Activated CD4-positive, alpha-beta T cell treated with anti-CD3 and anti-CD28 coated beads for 4 hours (primary cell): ENCODE measurements around the gene OR5AC2.

Experiments
- DNase-seq, 2 donors: peaks; one replicate each; pipeline ENCODE4 v3.0.0-alpha.2; 2020

The OR5AC2 gene, protein sequence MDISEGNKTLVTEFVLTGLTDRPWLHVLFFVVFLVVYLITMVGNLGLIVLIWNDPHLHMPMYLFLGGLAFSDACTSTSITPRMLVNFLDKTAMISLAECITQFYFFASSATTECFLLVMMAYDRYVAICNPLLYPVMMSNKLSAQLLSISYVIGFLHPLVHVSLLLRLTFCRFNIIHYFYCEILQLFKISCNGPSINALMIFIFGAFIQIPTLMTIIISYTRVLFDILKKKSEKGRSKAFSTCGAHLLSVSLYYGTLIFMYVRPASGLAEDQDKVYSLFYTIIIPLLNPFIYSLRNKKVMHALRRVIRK

DNA sequence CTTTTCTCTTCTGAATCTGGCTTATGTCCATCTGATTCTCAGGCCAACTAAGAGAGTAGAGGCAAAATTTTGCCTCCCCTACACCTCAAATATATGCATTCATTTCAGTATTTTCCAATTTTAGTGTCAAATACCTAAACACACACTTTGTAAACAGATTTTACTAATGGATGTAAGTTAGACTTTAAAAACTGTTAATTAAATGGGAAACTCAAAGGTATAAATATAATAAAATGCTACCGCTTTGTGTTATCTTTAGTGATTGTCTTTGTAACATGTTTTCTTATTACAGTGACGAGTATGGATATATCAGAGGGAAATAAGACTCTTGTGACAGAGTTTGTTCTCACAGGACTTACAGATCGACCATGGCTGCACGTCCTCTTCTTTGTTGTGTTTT is at the start of gene OR5AC2:
Gene OR5AC2, plus strand, starts transcription at position 301 of the 400 bp plus-strand sequence. Its CDS starts 0 bp downstream, at position 301.
- no peak for DNase-seq

DNA sequence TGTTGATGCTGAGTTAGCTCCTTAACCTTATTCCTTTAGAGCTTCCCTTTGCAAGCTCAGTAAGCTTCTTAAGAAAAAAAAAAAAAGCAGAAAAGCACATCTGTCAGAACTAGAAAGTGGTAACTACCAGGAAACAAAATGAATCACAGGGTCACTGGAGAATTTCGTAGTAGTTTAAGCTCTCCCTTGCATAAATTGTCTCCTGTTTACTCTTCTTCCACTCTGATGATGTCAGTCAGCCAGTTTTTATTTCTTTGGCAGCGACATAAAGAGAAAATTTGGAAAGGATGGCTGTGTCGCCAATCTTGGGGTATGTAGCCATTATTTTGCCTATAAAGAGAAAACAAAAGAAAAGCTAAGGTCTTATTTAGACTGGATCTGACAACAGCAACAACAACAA is 48.7 kb upstream of the OR5AC2 start:
- no peak for DNase-seq

DNA sequence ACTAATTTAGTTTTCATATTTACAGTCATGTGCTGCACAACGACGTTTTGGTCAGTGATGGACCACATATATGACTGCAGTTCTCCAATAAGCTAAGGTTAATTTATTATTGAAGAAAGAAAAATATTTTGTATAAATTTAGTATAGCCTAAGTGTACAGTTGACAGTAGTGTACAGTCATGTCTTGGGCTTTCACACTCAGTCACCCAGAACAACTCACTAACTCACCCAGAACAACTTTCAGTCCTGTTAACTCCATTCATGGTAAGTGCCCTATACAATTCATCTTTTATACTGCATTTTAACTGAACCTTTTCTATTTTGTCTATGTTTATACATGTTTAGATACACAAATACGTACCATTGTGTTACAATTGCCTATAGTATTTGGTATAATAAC is 48.1 kb upstream of the OR5AC2 start:
- DNase-seq, result no peak

DNA sequence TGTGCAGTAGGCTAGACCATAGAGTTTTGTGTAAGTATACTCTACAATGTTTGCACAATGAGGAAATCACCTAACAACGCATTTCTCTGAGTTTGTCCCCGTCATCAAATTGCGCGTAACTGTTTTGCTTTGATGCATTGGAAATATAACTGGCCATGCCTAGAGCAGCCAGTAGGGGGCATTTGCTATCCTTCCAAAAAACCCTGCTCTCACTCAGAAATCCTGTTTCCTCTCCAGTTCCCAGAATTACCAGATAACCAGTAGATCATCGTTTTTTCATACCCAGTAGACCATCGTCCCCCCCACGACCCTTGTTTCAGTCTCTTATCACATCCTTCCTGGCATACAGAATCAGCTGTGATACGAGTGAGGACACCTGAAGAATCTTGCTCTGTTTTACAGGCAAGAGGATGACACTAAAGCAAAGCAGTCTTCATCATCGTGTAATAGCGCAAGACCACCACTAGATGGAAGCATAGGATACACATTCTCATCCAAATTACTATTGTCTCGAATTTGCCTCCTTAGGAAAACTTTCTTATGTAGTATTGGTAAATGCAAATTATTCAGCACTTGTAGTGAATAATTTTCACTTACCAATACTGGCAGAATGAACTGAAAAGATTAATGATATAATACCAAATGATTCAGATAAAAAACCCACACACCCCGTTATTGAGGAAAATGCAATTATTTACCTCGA is 47.5 kb upstream of the OR5AC2 start:
- DNase-seq, result peak; percentile 67 to 72

DNA sequence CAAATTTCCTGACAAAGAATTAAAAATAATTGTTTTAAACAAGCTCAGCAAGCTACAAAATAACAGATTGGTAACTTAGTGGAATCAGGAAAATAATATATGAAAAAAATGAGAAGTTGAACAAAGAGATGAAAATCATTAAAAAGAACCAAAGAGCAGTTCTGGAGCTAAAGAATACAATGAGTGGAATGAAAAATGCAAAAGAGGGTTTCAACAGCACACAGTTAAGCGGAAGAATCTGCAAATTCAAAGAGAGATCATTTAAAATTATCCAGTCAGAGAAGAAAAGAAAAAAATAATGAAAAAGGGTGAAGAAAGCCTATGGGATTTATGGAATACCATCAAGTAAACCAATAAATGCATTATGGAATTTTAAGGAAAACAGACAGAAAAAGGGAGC is 45.6 kb upstream of the OR5AC2 start:
- DNase-seq, result no peak

DNA sequence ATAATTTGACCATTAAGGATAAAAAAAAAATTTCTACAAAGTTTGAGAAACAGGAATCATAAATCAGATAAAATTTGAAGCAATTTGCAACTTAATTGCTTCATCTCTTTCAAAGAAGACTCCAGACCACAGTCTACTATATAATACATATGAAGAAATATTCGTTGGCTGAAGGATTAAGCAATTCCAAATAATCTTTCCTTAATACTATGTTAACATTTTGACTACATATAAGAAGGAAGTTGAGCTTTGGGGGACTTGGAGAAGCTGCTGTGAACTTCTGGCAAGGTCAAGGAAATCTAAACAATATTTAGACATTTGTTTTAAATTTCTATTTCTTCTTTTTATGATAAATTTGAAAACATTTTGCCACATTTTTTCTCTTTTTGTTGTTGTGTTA is 38.4 kb upstream of the OR5AC2 start:
- DNase-seq, result no peak

DNA sequence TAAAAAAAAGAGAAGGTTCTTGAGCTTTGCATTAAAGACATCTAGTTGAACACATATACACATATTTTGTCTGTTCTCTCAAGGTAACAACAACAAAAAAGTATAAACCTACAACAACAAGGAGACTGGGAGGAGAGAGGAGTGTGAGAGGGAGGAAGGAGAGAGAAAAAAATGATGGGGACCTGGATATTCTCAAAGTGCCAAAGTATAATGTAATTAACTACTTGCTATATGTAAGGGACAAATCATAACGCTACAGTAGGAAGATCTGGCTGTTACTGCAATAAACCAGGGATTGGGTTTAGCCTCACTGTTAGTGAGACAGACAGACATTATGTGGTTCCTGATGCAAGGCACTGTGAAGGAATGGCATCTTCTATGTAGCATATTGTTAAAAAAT is 37.7 kb upstream of the OR5AC2 start:
- DNase-seq, result no peak

DNA sequence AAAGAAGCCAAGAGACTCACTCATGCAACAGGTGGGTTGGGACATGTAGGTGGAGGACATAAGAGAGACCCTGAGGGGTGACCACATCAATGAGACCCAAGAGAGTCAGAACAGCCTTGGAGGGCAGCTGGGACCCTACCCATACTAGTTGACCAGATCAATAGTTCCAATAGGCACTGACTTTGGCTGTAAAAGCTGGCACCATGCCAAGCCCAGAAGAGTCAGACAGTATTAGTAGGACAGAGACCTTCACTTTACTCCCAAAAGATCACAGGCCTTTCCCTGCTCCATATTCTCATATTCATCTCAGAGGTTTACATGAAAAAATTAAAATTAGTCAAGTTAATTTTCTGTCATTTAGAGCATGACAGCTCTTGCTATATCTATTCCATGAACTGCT is 30.9 kb upstream of the OR5AC2 start:
- DNase-seq, result no peak

DNA sequence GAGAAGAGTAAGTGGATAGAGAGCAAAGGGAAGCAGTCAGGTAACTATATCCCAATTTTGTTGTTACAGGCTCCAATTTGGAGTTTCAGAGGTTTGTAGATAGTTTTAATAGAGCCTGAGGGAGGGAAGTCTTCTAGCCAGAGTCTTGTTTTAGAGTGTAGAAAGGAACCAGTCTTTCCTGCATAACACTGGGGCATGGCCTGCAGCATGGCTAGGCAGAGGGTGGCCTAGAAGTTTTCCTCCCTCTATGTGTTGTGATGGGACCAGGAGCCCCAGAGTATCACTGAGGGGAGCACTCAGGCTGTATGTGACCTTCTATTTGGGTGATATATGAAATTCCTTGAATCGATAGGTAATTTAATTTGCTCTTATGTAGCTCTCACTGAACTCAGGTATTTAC is 29.3 kb upstream of the OR5AC2 start:
- no peak for DNase-seq

DNA sequence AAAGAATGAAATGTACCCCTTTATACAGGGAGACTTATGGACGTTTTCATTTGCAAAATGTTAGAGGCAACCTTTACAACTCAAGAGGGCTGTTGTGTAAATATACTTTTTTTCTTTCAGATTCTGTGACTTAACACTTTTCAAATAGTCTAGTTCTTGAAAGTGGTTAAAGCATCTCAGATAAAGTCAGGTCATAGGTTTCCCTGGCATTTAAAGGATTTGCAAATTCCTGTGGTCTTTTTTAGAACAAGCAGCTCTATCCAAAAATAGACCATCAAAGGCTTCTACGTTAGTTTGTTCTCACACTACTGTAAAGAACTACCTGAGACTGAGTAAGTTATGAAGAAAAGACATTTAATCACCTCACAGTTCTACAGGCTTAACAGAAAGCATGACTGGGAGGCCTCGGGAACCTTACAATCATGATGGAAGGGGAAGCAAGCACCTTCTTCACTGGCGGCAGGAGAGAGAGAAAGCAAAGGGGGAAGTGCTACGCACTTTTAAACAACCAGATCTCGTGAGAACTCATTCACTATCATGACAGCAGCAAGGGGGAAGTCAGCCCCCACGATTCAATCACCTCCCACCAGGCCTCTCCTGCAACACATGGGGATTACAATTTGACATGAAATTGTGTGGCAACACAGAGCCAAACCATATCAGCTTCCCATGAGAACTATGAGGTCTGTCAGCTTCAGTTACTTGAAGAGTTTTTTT is 28.6 kb upstream of the OR5AC2 start:
- DNase-seq, result no peak

DNA sequence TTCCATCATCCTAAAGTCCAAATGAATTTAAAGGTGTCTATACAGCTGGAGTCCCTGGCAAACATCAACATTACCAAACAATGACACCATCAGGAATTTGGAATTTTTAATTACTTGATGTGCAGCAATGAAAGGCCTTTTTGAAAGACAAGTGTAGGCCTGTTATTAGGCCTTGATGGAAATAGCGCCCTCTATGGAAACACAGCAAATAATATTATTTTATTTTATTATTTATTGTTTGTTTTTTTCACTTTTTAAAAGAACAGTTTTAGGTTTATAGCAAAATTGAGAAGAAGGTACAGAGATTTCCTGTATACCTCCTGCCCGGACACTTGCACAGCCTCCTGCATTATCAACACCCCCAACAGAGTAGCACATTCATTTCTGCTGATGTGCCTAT is 18.1 kb upstream of the OR5AC2 start:
- no peak for DNase-seq

DNA sequence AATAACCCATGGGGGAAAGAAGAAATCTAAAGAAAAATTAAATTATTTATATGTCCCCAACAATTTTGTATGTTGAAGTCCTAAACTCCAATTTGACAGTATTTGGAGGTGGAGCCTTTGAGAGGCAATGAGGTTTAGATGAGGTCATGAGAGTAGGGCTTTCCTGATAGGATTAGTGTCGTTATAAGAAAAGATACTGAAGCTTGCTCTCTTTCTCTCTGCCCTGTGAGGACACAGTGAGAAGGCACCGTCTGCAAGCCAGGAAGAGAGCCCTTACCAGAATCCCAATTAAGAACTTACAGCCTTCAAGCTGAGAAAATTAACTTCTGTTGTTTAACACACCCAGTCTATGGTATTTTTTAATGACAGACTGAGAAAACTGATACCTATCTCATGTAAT is 16.1 kb upstream of the OR5AC2 start:
- DNase-seq, result no peak

DNA sequence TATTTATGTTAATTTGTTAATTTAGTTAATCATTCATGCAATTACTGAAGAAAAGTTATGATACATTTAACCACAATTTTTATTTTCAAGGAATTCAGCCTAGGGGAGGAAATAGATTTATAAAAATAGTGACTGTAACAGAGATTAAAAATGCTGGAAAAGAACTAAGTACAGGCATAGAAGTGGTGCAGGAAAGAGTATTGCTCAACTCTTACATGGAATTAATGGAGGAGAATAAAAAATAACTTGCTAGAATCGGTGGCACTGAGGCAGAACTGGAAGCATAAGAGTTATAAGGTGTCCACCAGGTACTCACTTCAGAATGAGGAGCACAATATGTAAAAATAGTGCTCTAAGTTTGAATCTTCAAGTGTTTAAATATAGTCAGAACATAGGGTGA is 13.5 kb upstream of the OR5AC2 start:
- DNase-seq, result no peak

DNA sequence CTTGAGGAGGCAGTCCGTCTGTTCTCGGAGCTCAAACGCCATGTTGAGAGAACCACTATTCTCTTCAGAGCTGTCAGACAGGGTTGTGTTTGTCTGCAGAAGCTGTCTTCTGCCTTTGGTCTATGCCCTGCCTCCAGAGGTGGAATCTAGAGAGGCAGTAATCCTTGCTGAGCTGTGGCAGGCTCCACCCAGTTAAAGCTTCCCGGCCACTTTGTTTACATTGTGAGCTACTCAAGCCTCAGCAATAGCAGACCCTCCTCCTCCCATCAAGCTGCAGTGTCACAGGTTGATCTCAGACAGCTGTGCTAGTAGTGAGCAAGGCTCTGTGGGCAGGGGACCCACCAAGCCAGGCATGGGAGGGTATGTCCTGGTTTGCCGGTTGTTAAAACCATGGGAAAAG is 8.9 kb downstream of the OR5AC2 start:
- no peak for DNase-seq

DNA sequence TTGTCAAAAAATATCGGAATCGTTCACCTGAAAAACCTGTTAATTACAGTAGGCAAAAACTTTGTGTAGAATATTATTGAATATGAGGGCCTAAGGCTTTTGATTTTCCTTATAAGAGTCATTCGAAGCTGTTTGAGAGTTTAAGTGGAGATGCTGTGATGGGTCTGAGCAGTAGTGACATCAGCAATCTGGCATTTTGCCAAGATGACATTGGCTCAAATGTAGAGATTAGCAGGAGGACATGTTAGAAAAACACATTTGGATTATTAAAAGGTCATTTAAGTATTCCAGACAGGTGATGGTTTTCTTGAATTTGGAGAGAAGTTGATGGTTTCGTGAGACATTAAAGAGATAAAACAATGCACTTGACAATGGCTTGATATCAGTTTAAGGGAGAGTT is 12.9 kb downstream of the OR5AC2 start:
- no peak for DNase-seq

DNA sequence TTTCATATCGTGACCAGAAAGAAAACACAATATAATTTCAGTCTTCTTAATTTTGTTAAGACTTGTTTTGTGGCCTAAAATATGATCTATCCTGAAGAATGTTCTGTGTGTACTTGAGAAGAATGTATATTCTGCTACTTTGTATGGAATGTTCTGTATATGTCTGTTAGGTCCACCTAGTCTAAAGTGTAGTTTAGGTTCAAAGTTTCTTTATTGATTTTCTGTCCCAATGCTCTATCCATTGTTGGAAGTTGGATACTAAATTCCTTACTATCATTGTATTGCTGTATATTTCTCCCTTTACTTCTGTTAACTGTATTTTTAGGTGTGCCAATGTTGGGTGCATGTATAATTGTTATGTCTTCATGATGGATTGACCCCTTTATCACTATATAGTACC is 21.2 kb downstream of the OR5AC2 start:
- DNase-seq, result no peak

DNA sequence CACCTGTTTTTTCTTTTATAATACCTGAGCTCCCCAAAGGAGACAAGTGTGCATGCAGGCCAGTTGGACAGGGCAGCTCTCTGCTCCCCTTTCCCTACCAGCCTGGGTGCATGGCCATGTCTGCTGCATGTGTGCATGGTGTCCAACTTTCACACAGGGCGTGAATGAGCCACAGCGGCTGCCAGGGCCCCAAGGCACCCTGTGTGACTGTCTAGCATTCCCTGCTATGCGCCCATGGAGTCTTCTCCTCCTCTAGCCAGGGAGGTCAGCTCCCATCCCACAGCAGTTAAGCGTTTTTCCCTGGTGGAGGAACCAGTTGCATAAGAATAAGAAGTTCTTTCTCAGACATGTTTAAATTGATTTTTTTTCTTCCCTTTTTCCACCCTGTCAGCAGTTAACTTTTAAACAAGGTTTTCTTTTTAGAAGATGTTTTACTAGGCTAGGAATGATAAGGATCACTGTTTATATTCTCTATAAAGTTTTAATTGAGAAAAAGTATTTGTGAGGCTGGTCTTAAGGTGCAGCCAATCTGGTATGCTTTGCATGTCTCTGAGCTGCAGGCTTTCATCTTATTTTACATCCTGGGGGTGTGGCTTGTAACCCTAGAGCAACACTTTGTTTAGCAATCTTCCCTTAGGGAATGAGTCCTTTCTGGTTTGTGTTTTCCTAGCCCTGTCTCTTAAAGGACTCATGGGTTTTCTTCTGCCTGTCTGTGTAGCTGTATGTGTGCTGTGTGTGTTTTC is 23.0 kb downstream of the OR5AC2 start:
- DNase-seq, result no peak

DNA sequence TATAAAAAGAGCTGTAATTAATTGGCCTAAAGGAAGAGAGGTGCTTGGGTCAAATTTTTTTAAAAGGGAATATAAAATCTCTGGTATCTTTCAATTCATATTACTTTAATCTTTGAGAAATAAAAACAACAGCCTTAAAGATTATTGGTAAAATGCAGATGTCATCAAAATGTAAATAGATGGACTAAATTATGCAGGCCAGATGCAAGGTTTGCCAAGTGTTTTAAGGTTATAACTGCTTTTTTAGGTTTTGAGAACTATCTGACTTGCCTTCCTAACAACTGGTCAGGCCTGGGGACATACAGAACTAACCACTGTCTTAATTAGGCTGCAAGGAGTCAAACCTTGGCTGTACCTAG is 23.6 kb downstream of the OR5AC2 start:
- DNase-seq, result no peak

DNA sequence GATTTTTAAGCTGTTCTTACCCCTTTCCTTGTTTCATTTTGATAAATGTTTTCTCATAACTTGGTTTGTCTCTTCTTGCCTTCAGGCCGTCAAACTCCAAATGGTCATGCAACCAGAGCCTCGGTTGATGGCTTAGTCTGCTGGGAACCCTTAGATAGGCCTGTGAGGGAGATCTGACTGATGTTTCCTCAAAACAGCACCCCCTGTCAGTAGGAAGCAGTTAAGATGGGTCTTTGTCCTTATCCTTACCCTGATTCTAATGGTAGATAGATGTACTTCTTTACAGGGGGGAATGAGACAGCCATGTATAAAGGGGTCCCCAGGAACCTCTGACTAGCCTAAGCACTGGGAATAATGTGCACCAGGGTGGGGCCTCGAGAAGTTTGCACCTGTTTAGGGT is 27.3 kb downstream of the OR5AC2 start:
- DNase-seq, result no peak

DNA sequence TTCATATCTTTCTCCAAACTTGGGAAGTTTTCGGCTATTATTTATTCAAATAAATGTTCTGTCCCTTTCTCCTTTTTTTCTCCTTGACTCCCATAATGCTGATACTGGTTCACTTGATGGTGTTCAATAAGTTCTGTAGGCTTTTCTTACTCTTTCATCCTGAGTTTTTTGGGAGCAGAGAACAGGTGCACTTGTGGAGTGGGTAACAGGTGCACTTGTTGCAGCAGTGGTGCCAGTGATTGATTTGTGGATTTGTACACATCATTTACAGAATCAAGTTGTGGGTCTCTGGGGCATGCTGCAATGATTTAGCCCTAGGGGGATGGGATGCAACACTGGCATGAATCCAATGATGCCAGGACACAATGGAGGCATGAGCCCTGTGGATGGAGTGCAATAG is 28.7 kb downstream of the OR5AC2 start:
- no peak for DNase-seq

DNA sequence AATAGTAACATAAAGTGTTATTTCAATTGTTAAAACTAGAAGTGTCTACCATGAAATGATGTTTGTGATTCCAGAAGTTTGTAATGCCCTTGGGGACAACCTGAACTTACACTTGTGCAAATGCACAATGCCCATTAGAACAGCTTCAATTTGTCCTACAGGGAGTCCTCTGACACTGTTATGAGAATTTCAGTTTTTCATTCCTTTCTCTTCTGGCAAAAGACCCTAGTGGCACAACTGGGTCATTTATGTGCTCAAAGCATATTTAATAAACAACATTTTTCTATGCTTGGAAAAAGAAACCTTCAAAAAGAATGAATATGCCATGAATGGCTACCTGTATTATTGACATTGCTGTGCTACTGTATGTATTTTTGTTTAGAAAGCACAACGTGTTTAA is 43.4 kb downstream of the OR5AC2 start, which contains the start of gene OR5H1:
Gene OR5H1, plus strand, starts transcription at position 301 of the 400 bp plus-strand sequence. CDS start 1,977 bp downstream, outside the sequence.
- no peak for DNase-seq

DNA sequence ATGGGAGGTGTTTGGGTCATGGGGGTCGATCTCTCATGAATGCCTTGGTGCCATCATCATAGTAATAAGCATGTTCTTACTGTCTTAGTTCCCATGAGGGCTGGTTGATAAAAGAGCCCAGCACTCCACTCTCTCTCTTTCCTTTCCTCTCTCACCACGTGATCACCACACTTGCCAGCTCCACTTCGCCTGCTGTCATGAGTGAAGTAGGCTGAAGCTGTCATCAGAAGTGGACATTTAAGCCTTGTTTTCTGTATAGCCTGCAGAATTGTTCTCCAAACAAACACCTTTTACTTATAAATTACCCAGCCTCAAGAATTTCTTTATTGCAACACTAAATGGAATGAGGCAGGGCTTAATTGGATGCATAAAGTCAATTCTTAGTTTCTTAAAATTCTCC is 49.7 kb downstream of the OR5AC2 start:
- no peak for DNase-seq
